ENCODE results near the gene DDB1. TPM values are rescaled to one million over a fixed set of nuclear protein-coding genes. Genes with fewer than 3 reads are reported as not detected.

DDB1 gene
- total RNA-seq, 1 experiment from 2014 or later = 451 TPM

DNA sequence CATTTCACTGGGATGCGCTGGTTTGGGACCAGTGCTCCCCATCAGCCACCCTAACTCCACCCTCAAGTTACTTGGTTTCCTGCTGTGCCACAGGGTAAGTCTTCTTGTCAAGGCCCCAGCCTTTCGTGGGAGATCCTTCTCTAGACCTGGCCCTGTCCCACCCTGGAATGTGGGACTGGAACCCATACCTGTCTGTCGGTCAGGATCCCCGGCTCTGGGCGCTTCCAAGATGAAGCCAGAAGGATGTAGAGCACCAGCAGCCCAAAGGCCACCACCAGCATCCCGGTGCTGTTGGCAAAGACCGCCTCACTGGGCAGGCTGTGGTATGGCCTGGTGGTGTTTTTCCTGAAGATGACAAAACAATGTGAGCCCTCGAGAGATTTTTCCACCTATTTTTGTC, 17.9 kb upstream of the DDB1 start:
- DNase-seq = no peak
- Histone ChIP-seq H3K9me3 (ENCODE audit: low read length) (no peaks in the 10 kb centered on the region), H3K9me2 (replicated peaks; ENCODE audit: low read length) (no peaks in the 10 kb centered on the region), H3K27ac (ENCODE audit: low read length) (no peak overlapping the region), H3K79me2 (ENCODE audit: low read length) (no peaks in the 10 kb centered on the region), H3K4me1 (ENCODE audit: insufficient read depth, low read length) (no peaks in the 10 kb centered on the region), H3K27me3 (ENCODE audit: low read length) (no peaks in the 10 kb centered on the region), H2AFZ (ENCODE audit: low read length) (no peak overlapping the region), H3K4me2 (ENCODE audit: low read length) (no peak overlapping the region), H3K4me3 (ENCODE audit: low read length) (no peak overlapping the region), H3F3A (ENCODE audit: low read length, unreplicated experiment) (no peaks in the 10 kb centered on the region), H3K9ac (ENCODE audit: low read length) (no peak overlapping the region), H4K20me1 (ENCODE audit: low read length) (no peaks in the 10 kb centered on the region), H3K36me3 (ENCODE audit: low read depth, low read length) (peaks cover 14% of the 10 kb centered on the region; the same call in 1 of the 2 replicates)
- BruUV-seq (replicated peaks) = no TSS peak
- TF ChIP-seq EZH2 (IDR thresholded peaks at IDR 0.05; ENCODE audit: low read length, unreplicated experiment) = no peak
- TF ChIP-seq, protein P1, sequence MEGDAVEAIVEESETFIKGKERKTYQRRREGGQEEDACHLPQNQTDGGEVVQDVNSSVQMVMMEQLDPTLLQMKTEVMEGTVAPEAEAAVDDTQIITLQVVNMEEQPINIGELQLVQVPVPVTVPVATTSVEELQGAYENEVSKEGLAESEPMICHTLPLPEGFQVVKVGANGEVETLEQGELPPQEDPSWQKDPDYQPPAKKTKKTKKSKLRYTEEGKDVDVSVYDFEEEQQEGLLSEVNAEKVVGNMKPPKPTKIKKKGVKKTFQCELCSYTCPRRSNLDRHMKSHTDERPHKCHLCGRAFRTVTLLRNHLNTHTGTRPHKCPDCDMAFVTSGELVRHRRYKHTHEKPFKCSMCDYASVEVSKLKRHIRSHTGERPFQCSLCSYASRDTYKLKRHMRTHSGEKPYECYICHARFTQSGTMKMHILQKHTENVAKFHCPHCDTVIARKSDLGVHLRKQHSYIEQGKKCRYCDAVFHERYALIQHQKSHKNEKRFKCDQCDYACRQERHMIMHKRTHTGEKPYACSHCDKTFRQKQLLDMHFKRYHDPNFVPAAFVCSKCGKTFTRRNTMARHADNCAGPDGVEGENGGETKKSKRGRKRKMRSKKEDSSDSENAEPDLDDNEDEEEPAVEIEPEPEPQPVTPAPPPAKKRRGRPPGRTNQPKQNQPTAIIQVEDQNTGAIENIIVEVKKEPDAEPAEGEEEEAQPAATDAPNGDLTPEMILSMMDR (conservative IDR thresholded peaks at IDR 0.05; ENCODE audit: low read depth, low read length) = no peak
- TF ChIP-seq EZH2phosphoT487 (IDR thresholded peaks at IDR 0.05; ENCODE audit: borderline replicate concordance, low read length) = no peak
- ChIA-PET POLR2A (ENCODE audit: unreplicated experiment) (no interaction called here), CTCF (no interaction called here)
- no peak for ATAC-seq
- intact Hi-C loops (cut with micrococcal nuclease) = no loop called here

GRCh38 chr11:61350336-61350735, 17.4 kb upstream of the DDB1 start:
- no peaks in the 10 kb centered on the region for H3K9me3 ChIP-seq (ENCODE audit: low read length)
- H3K9ac ChIP-seq (ENCODE audit: low read length) = no peak overlapping the region
- H3K79me2 ChIP-seq (ENCODE audit: low read length) = no peaks in the 10 kb centered on the region
- H3F3A ChIP-seq (ENCODE audit: low read length, unreplicated experiment) = no peaks in the 10 kb centered on the region
- no peak for ATAC-seq
- H3K27me3 ChIP-seq (ENCODE audit: low read length) = no peaks in the 10 kb centered on the region
- no peak overlapping the region for H3K4me3 ChIP-seq (ENCODE audit: low read length)
- POLR2A ChIA-PET (ENCODE audit: unreplicated experiment) = no interaction called here
- CTCF ChIA-PET = no interaction called here
- H3K36me3 ChIP-seq (ENCODE audit: low read depth, low read length) = peaks cover 14% of the 10 kb centered on the region; the same call in 1 of the 2 replicates
- no peak overlapping the region for H3K27ac ChIP-seq (ENCODE audit: low read length)
- H4K20me1 ChIP-seq (ENCODE audit: low read length) = no peaks in the 10 kb centered on the region
- no peak overlapping the region for H2AFZ ChIP-seq (ENCODE audit: low read length)
- no peaks in the 10 kb centered on the region for H3K4me1 ChIP-seq (ENCODE audit: insufficient read depth, low read length)
- DNase-seq = no peak
- no peak overlapping the region for H3K4me2 ChIP-seq (ENCODE audit: low read length)
- intact Hi-C loops (cut with micrococcal nuclease) = no loop called here
- H3K9me2 ChIP-seq (replicated peaks; ENCODE audit: low read length) = no peaks in the 10 kb centered on the region
- BruUV-seq (replicated peaks) = no TSS peak
- TF ChIP-seq EZH2phosphoT487 (IDR thresholded peaks at IDR 0.05; ENCODE audit: borderline replicate concordance, low read length) (no peak), EZH2 (IDR thresholded peaks at IDR 0.05; ENCODE audit: low read length, unreplicated experiment) (no peak)
- TF ChIP-seq, protein P1 (conservative IDR thresholded peaks at IDR 0.05; ENCODE audit: low read depth, low read length) = no peak

- H4K20me1 ChIP-seq (ENCODE audit: low read length) = no peaks in the 10 kb centered on the region
- intact Hi-C loops (cut with micrococcal nuclease) = no loop called here
- H3K27ac ChIP-seq (ENCODE audit: low read length) = no peak overlapping the region
- ATAC-seq (no peak), DNase-seq (no peak)
- no peaks in the 10 kb centered on the region for H3K9me3 ChIP-seq (ENCODE audit: low read length)
- no peaks in the 10 kb centered on the region for H3K9me2 ChIP-seq (replicated peaks; ENCODE audit: low read length)
- no peak overlapping the region for H2AFZ ChIP-seq (ENCODE audit: low read length)
- H3K36me3 ChIP-seq (ENCODE audit: low read depth, low read length) = peaks cover 14% of the 10 kb centered on the region; the same call in 1 of the 2 replicates
- no peaks in the 10 kb centered on the region for H3K27me3 ChIP-seq (ENCODE audit: low read length)
- no peak overlapping the region for H3K4me2 ChIP-seq (ENCODE audit: low read length)
- no peaks in the 10 kb centered on the region for H3K79me2 ChIP-seq (ENCODE audit: low read length)
- no peaks in the 10 kb centered on the region for H3K4me1 ChIP-seq (ENCODE audit: insufficient read depth, low read length)
- ChIA-PET CTCF (no interaction called here), POLR2A (ENCODE audit: unreplicated experiment) (no interaction called here)
- TF ChIP-seq, protein P1 (conservative IDR thresholded peaks at IDR 0.05; ENCODE audit: low read depth, low read length) = no peak
- TF ChIP-seq EZH2phosphoT487 (IDR thresholded peaks at IDR 0.05; ENCODE audit: borderline replicate concordance, low read length) (no peak), EZH2 (IDR thresholded peaks at IDR 0.05; ENCODE audit: low read length, unreplicated experiment) (no peak)
- no peak overlapping the region for H3K9ac ChIP-seq (ENCODE audit: low read length)
- no peak overlapping the region for H3K4me3 ChIP-seq (ENCODE audit: low read length)
- no TSS peak for BruUV-seq (replicated peaks)
- H3F3A ChIP-seq (ENCODE audit: low read length, unreplicated experiment) = no peaks in the 10 kb centered on the region
Measured at GRCh38 chr11:61349916-61350315, 17.0 kb upstream of the DDB1 start.
